IMR-90 (cell line): ENCODE measurements around the gene KRT86.

ENCODE experiments used
- MAZ ChIP-seq: IDR thresholded peaks from 2 replicates; pipeline ENCODE4 v1.6.1; 2012; ENCODE audit warnings: low read depth, mild to moderate bottlenecking, low read length, improper control_type of control experiment, moderate library complexity, borderline replicate concordance
- NFE2L2 ChIP-seq: fragments of 150-350 bp; IDR thresholded peaks from 2 replicates; pipeline ENCODE4 v1.6.1; 2016; ENCODE audit warnings: low read depth, mild to moderate bottlenecking, low read length
- POLR2A ChIP-seq: IDR thresholded peaks from 2 replicates; pipeline ENCODE4 v1.6.1; 2012; ENCODE audit warnings: mild to moderate bottlenecking, low read depth, low read length
- RFX5 ChIP-seq: IDR thresholded peaks from 2 replicates; pipeline ENCODE4 v1.8.0; 2012; ENCODE audit warnings: low read depth, mild to moderate bottlenecking, low read length, moderate library complexity
- TF ChIP-seq, protein P1 (sequence below): fragments of 150-350 bp; IDR thresholded peaks from 2 replicates; pipeline ENCODE4 v1.6.1; 2017; ENCODE audit warnings: mild to moderate bottlenecking, antibody characterized with exemption, low read length, low read depth
- TF ChIP-seq, protein P2 (sequence below): conservative IDR thresholded peaks from 2 replicates; pipeline ENCODE4 v1.5.1; 2012; ENCODE audit warnings: mild to moderate bottlenecking, low read depth, low read length, improper control_type of control experiment
- TF ChIP-seq, protein P3 (sequence below): fragments of 150-350 bp; IDR thresholded peaks from 2 replicates; pipeline ENCODE4 v1.6.1; 2016; ENCODE audit warnings: low read depth, mild to moderate bottlenecking, low read length, moderate library complexity, borderline replicate concordance

DNA sequence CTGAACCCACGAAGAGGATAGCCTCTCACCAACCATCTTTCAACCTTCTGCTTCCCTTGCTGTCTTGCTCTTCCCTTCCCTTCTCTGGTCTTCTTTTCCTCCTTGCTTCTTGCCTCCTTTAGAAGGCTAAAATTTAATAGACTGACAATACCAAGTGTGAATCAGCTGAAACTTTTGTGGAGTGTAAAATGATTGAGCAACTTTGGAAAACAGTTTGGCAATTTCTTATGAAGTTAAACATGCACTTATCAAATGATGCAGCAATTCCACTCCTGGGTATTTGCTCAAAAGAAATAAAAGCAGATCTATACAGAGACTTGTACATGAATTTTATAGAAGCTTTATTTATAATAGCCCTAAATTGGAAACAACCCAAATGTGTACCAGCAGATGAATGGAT lies 3.3 kb upstream of the KRT86 start:
- TF ChIP-seq NFE2L2 (0 out of 2 replicates have a peak, but pooled peaks have one; percentile 12), RFX5 (no peak), MAZ (no peak), POLR2A (no peak)
- TF ChIP-seq, protein P1, sequence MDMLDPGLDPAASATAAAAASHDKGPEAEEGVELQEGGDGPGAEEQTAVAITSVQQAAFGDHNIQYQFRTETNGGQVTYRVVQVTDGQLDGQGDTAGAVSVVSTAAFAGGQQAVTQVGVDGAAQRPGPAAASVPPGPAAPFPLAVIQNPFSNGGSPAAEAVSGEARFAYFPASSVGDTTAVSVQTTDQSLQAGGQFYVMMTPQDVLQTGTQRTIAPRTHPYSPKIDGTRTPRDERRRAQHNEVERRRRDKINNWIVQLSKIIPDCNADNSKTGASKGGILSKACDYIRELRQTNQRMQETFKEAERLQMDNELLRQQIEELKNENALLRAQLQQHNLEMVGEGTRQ: no peak
- TF ChIP-seq, protein P2, sequence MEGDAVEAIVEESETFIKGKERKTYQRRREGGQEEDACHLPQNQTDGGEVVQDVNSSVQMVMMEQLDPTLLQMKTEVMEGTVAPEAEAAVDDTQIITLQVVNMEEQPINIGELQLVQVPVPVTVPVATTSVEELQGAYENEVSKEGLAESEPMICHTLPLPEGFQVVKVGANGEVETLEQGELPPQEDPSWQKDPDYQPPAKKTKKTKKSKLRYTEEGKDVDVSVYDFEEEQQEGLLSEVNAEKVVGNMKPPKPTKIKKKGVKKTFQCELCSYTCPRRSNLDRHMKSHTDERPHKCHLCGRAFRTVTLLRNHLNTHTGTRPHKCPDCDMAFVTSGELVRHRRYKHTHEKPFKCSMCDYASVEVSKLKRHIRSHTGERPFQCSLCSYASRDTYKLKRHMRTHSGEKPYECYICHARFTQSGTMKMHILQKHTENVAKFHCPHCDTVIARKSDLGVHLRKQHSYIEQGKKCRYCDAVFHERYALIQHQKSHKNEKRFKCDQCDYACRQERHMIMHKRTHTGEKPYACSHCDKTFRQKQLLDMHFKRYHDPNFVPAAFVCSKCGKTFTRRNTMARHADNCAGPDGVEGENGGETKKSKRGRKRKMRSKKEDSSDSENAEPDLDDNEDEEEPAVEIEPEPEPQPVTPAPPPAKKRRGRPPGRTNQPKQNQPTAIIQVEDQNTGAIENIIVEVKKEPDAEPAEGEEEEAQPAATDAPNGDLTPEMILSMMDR: no peak
- TF ChIP-seq, protein P3, sequence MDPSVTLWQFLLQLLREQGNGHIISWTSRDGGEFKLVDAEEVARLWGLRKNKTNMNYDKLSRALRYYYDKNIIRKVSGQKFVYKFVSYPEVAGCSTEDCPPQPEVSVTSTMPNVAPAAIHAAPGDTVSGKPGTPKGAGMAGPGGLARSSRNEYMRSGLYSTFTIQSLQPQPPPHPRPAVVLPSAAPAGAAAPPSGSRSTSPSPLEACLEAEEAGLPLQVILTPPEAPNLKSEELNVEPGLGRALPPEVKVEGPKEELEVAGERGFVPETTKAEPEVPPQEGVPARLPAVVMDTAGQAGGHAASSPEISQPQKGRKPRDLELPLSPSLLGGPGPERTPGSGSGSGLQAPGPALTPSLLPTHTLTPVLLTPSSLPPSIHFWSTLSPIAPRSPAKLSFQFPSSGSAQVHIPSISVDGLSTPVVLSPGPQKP: no peak
